ENCODE measurements around the gene GLIPR1L2. TPM values are rescaled to one million over a fixed set of nuclear protein-coding genes. Genes with fewer than 3 reads are reported as not detected.
"Not testable (repeated sequence)": the region's sequence is repeated elsewhere in the genome, so short reads cannot be mapped to it uniquely, and the experiment has no call there.

Gene GLIPR1L2
- total RNA-seq, 1 donor from 2014 or later: not detected

- peaks cover 4% of the 10 kb centered on the region for H3K9me3 Mint-ChIP-seq (ENCODE audit: unreplicated experiment)
- no peak overlapping the region for H3K4me3 Mint-ChIP-seq (ENCODE audit: unreplicated experiment)
- no peak for DNase-seq
- H3K36me3 Mint-ChIP-seq (ENCODE audit: unreplicated experiment): peaks cover 20% of the 10 kb centered on the region
- no peaks in the 10 kb centered on the region for H3K27me3 Mint-ChIP-seq (ENCODE audit: unreplicated experiment)
- H3K4me1 Mint-ChIP-seq (ENCODE audit: low read depth, unreplicated experiment): no peaks in the 10 kb centered on the region
- no peak for TF ChIP-seq CTCF (IDR thresholded peaks at IDR 0.05; ENCODE audit: partially characterized antibody, unreplicated experiment)
- no peak overlapping the region for H3K27ac Mint-ChIP-seq (ENCODE audit: unreplicated experiment)
Measured at GRCh38 chr12:75438059-75438754, 47.3 kb downstream of the GLIPR1L2 start.

GRCh38 chr12:75439048-75439447 is 48.2 kb downstream of the GLIPR1L2 start:
- H3K36me3 Mint-ChIP-seq (ENCODE audit: unreplicated experiment): peaks cover 20% of the 10 kb centered on the region
- no peak overlapping the region for H3K4me3 Mint-ChIP-seq (ENCODE audit: unreplicated experiment)
- TF ChIP-seq CTCF (IDR thresholded peaks at IDR 0.05; ENCODE audit: partially characterized antibody, unreplicated experiment): no peak
- no peaks in the 10 kb centered on the region for H3K27me3 Mint-ChIP-seq (ENCODE audit: unreplicated experiment)
- DNase-seq: no peak
- no peaks in the 10 kb centered on the region for H3K4me1 Mint-ChIP-seq (ENCODE audit: low read depth, unreplicated experiment)
- no peak overlapping the region for H3K27ac Mint-ChIP-seq (ENCODE audit: unreplicated experiment)
- H3K9me3 Mint-ChIP-seq (ENCODE audit: unreplicated experiment): peaks cover 4% of the 10 kb centered on the region

- peaks cover 15% of the 10 kb centered on the region for H3K36me3 Mint-ChIP-seq (ENCODE audit: unreplicated experiment)
- no peaks in the 10 kb centered on the region for H3K27me3 Mint-ChIP-seq (ENCODE audit: unreplicated experiment)
- no peak overlapping the region for H3K4me3 Mint-ChIP-seq (ENCODE audit: unreplicated experiment)
- no peak for TF ChIP-seq CTCF (IDR thresholded peaks at IDR 0.05; ENCODE audit: partially characterized antibody, unreplicated experiment)
- DNase-seq: no peak
- H3K4me1 Mint-ChIP-seq (ENCODE audit: low read depth, unreplicated experiment): no peaks in the 10 kb centered on the region
- no peak overlapping the region for H3K27ac Mint-ChIP-seq (ENCODE audit: unreplicated experiment)
- H3K9me3 Mint-ChIP-seq (ENCODE audit: unreplicated experiment): peaks cover 4% of the 10 kb centered on the region
Measured at GRCh38 chr12:75439930-75440329, 49.0 kb downstream of the GLIPR1L2 start.

- not testable (repeated sequence) for H3K27me3 Mint-ChIP-seq (ENCODE audit: unreplicated experiment); DNase-seq; H3K27ac Mint-ChIP-seq (ENCODE audit: unreplicated experiment); H3K4me1 Mint-ChIP-seq (ENCODE audit: low read depth, unreplicated experiment); H3K4me3 Mint-ChIP-seq (ENCODE audit: unreplicated experiment); H3K9me3 Mint-ChIP-seq (ENCODE audit: unreplicated experiment); H3K36me3 Mint-ChIP-seq (ENCODE audit: unreplicated experiment)
Measured at GRCh38 chr12:75441687-75442449, 51.0 kb downstream of the GLIPR1L2 start.

GRCh38 chr12:75442454-75442853 is 51.6 kb downstream of the GLIPR1L2 start:
- H3K4me1 Mint-ChIP-seq (ENCODE audit: low read depth, unreplicated experiment); H3K27ac Mint-ChIP-seq (ENCODE audit: unreplicated experiment); H3K27me3 Mint-ChIP-seq (ENCODE audit: unreplicated experiment); H3K4me3 Mint-ChIP-seq (ENCODE audit: unreplicated experiment); DNase-seq; H3K36me3 Mint-ChIP-seq (ENCODE audit: unreplicated experiment); H3K9me3 Mint-ChIP-seq (ENCODE audit: unreplicated experiment): not testable (repeated sequence)

GRCh38 chr12:75443709-75444108 is 52.8 kb downstream of the GLIPR1L2 start:
- no peaks in the 10 kb centered on the region for H3K4me1 Mint-ChIP-seq (ENCODE audit: low read depth, unreplicated experiment)
- DNase-seq: no peak
- TF ChIP-seq CTCF (IDR thresholded peaks at IDR 0.05; ENCODE audit: partially characterized antibody, unreplicated experiment): no peak
- no peaks in the 10 kb centered on the region for H3K27me3 Mint-ChIP-seq (ENCODE audit: unreplicated experiment)
- no peak overlapping the region for H3K27ac Mint-ChIP-seq (ENCODE audit: unreplicated experiment)
- H3K4me3 Mint-ChIP-seq (ENCODE audit: unreplicated experiment): no peak overlapping the region
- peaks cover 4% of the 10 kb centered on the region for H3K9me3 Mint-ChIP-seq (ENCODE audit: unreplicated experiment)
- H3K36me3 Mint-ChIP-seq (ENCODE audit: unreplicated experiment): no peaks in the 10 kb centered on the region
